Measurements from ENCODE around the gene DYDC1. TPM values are rescaled to one million over a fixed set of nuclear protein-coding genes. Genes with fewer than 3 reads are reported as not detected.

Gene DYDC1
- total RNA-seq, 1 donor from 2014 or later = not detected

GRCh38 chr10:80380185-80380584 is 23.6 kb upstream of the DYDC1 start:
- Histone ChIP-seq H3K36me3 (no peaks in the 10 kb centered on the region), H3K4me1 (no peaks in the 10 kb centered on the region), H3K79me2 (ENCODE audit: low read depth) (no peaks in the 10 kb centered on the region), H3K4me2 (no peak overlapping the region), H3K27ac (no peak overlapping the region), H3K9me3 (ENCODE audit: low read depth) (no peaks in the 10 kb centered on the region), H4K20me1 (ENCODE audit: low read depth) (no peaks in the 10 kb centered on the region), H3K9ac (no peak overlapping the region), H3K27me3 (no peaks in the 10 kb centered on the region), H2AFZ (replicated peaks) (no peak overlapping the region), H3K4me3 (no peak overlapping the region), H3F3A (ENCODE audit: low read depth) (peaks cover 4% of the 10 kb centered on the region)
- TF ChIP-seq EZH2 (IDR thresholded peaks at IDR 0.05) (no peak), CTCF (IDR thresholded peaks at IDR 0.05) (no peak), EZH2phosphoT487 (IDR thresholded peaks at IDR 0.05) (no peak)
- DNase-seq (ENCODE audit: low spot score) = no peak
- Mint-ChIP-seq H3K36me3 (no peaks in the 10 kb centered on the region), H3K27ac (no peak overlapping the region), H3K4me1 (no peaks in the 10 kb centered on the region), H3K27me3 (ENCODE audit: insufficient read depth, low read depth) (peaks cover 6% of the 10 kb centered on the region), H3K4me3 (no peak overlapping the region), H3K9me3 (no peaks in the 10 kb centered on the region)

GRCh38 chr10:80379701-80380100 is 23.1 kb upstream of the DYDC1 start:
- H3K9me3 Mint-ChIP-seq = no peaks in the 10 kb centered on the region
- Histone ChIP-seq H4K20me1 (ENCODE audit: low read depth) (no peaks in the 10 kb centered on the region), H3K9ac (no peak overlapping the region), H3K4me3 (no peak overlapping the region), H3K36me3 (no peaks in the 10 kb centered on the region), H3K27me3 (no peaks in the 10 kb centered on the region), H3K4me1 (no peaks in the 10 kb centered on the region), H3F3A (ENCODE audit: low read depth) (peaks cover 4% of the 10 kb centered on the region), H3K9me3 (ENCODE audit: low read depth) (no peaks in the 10 kb centered on the region), H3K4me2 (no peak overlapping the region), H3K27ac (no peak overlapping the region), H3K79me2 (ENCODE audit: low read depth) (no peaks in the 10 kb centered on the region), H2AFZ (replicated peaks) (no peak overlapping the region)
- H3K27me3 Mint-ChIP-seq (ENCODE audit: insufficient read depth, low read depth) = peaks cover 6% of the 10 kb centered on the region
- no peak overlapping the region for H3K4me3 Mint-ChIP-seq
- no peak overlapping the region for H3K27ac Mint-ChIP-seq
- no peaks in the 10 kb centered on the region for H3K36me3 Mint-ChIP-seq
- no peak for DNase-seq (ENCODE audit: low spot score)
- TF ChIP-seq EZH2 (IDR thresholded peaks at IDR 0.05) = no peak
- no peak for TF ChIP-seq CTCF (IDR thresholded peaks at IDR 0.05)
- no peak for TF ChIP-seq EZH2phosphoT487 (IDR thresholded peaks at IDR 0.05)
- no peaks in the 10 kb centered on the region for H3K4me1 Mint-ChIP-seq

GRCh38 chr10:80373502-80373901 is 16.9 kb upstream of the DYDC1 start:
- no peak for DNase-seq (ENCODE audit: low spot score)
- Histone ChIP-seq H3K36me3 (no peaks in the 10 kb centered on the region), H3F3A (ENCODE audit: low read depth) (no peaks in the 10 kb centered on the region), H3K79me2 (ENCODE audit: low read depth) (no peaks in the 10 kb centered on the region), H3K4me1 (no peaks in the 10 kb centered on the region), H2AFZ (replicated peaks) (no peak overlapping the region), H3K27ac (no peak overlapping the region), H3K9ac (no peak overlapping the region), H3K27me3 (no peaks in the 10 kb centered on the region), H4K20me1 (ENCODE audit: low read depth) (no peaks in the 10 kb centered on the region), H3K9me3 (ENCODE audit: low read depth) (no peaks in the 10 kb centered on the region), H3K4me3 (no peak overlapping the region), H3K4me2 (no peak overlapping the region)
- Mint-ChIP-seq H3K36me3 (peaks cover 2% of the 10 kb centered on the region), H3K9me3 (peaks cover 5% of the 10 kb centered on the region), H3K27ac (no peak overlapping the region), H3K27me3 (ENCODE audit: insufficient read depth, low read depth) (peaks cover 4% of the 10 kb centered on the region), H3K4me1 (peaks cover 9% of the 10 kb centered on the region), H3K4me3 (no peak overlapping the region)
- TF ChIP-seq CTCF (IDR thresholded peaks at IDR 0.05) = no peak
- no peak for TF ChIP-seq EZH2 (IDR thresholded peaks at IDR 0.05)
- no peak for TF ChIP-seq EZH2phosphoT487 (IDR thresholded peaks at IDR 0.05)
